HTERT RPE-1 (cell line): ENCODE data around the gene VPS9D1.
"Not testable (repeated sequence)": the region's sequence is repeated elsewhere in the genome, so short reads cannot be mapped to it uniquely, and the experiment has no call there.

Source experiments
- in situ Hi-C: fragments of 300-500 bp; cut with MboI; formaldehyde crosslinking; loops from 4 replicates; pipeline ENCODE4 v1.14.3; 2020; ENCODE audit warnings: low sequenced_read_pairs

The VPS9D1 gene

DNA sequence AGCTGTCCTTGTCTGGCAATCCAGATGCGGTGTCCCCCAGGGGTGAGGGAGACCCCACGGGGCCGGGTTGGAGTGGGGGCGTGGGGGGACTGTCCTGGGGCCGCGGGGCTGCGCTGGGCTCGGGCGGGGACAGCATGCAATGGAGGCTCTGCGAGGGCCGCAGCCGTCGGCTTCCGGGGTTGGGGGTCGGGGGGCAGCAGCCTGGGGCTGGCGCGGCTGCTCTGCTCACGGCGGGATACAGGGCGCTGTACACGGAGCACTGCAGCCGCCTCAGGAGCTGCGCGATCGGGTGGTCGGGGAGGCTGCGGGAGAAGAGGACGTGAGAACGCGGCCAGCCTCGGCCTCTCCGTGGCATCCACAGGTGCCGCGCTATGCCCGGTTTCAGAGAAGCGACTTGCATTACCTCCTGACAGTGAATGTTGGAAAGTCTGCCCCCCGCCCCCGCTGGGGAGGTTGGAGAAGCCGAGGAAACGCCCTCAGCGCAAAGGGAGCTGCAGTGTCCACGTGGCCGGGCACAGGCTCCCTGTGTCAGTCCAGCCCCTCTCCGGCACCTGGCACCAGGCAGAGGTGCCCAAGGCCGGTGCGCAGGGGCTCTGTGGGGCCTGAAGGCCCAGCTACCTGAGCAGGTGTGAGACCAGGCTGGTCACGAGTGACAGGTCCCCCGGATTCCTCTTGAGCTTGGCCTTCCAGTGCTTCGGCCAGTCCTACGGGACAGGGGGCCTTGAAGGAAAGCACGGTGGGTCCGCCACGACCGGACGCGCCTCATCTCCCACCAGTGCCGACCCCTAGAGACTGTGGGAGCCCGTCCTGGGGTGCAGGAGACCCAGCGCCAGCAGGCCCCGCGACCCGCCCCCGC is 9.8 kb downstream of the VPS9D1 start:
- in situ Hi-C loops = no loop called here

DNA sequence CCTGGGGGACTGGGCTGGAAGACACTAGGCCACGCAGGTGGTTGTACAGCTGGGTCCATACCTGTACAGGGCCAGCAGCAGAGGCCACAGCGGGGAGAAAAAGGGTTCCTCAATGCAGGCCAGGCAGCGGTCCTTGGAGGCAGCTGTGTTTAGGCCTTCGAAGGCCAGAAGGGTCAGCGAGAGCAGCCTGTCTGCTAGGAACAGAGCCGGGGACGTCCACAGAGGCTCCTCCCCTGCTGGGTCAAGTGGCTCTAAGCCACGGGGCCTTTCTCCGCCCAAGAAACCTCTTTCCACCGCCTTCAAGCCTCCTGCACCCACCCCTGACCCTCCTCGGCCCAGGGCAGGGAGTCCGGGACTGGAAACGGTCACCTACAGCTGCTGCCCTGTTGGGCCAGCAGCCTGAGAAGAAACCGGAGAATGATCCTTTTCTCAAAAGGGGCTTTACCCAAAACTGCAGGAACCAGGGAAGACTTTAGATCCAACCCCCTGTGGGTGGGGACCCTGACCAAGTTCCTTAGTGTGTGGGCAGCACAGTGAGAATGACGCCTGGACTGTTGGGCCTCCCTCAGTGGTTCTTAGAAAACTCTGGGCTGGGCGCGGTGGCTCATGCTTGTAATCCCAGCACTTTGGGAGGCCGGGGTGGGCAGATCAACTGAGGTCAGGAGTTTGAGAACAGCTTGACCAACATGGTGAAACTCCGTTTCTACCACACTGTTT is 10.8 kb downstream of the VPS9D1 start:
- in situ Hi-C loops = no loop called here

DNA sequence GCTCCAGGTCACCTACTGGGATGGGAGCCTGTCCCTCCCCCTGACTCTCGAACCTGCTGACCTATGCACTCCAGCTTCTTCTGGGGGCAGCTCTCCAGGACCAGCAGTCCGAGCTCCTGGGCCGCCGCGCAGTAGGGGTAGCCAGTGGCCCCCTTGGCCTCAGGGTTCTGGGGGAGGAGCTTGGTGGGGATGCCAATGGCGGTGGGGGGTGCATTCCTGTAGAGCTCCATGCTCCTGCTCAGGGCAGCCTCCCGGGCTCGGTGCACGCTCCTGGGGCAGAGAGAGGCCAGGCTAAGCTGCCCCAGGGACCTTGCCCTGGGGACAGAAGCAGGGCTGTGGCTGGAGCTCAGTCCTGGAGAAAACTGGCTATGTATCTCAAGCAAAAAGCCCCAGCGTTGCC is 11.5 kb downstream of the VPS9D1 start:
- in situ Hi-C loops = no loop called here

DNA sequence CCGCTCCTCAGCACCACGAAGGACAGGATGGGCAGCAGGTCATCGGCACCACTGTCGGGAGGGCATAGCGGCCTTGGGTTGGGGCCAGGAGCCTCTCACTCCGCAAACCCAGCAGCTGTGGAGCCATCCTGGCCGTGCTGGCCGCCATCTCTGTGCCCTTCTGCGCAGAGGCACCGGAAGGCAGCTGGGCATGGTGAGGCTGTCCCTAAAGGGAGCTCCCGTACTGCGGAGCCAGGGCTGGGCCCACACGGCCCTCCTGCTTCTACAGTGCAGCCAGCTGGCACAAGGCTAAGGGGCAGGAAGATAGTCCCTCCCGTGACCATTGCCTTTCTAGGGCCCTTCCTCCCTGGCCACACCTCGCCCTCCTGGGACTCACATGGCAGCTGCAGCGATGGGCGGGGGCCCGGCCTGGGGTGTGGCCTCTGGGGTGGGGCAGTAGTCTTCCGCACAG is 12.2 kb downstream of the VPS9D1 start:
- in situ Hi-C loops = no loop called here

GRCh38 chr16:89707695-89708094 is 13.0 kb downstream of the VPS9D1 start:
- in situ Hi-C loops = no loop called here

DNA sequence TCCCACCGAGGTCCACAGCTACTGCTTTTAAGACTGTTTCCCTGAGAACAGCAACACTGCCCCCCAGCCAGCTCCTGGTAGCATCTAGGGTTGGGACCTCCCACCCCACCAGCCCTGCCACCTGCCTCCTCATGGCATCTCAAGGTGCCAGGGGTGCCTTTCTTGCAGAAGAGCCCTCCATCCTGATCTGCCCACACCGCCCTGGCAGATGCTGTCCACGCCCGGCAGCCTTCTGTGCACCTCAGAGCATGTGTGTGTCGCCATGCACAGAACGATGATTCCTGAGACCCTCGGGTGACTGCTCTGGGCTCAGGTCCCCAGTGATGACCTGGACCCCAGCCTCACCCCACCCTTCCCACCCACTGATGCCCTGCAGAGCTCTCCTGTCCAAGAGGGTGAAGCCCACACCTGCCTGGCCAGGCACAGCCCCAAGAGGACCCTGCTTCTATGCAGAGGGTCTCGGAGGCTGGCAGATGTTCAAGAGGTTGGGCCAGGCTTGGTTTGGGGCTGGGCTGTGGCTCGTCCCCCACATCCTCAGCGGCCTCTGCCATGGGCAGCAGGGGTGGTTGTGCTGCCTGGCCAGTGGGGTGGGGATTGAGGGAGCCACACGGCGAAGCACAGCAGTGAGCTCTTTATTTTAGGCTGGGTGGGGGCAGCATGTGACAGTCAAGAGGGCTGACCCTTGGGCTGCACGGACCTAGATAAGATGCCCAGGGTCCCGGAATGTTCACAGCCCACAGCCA is 14.0 kb downstream of the VPS9D1 start:
- in situ Hi-C loops = no loop called here

- in situ Hi-C loops = no loop called here
These were observed 15.7 kb downstream of the VPS9D1 start for GRCh38 chr16:89705006-89705405.

- in situ Hi-C loops = no loop called here
These were observed 16.4 kb downstream of the VPS9D1 start for GRCh38 chr16:89704281-89704680.

DNA sequence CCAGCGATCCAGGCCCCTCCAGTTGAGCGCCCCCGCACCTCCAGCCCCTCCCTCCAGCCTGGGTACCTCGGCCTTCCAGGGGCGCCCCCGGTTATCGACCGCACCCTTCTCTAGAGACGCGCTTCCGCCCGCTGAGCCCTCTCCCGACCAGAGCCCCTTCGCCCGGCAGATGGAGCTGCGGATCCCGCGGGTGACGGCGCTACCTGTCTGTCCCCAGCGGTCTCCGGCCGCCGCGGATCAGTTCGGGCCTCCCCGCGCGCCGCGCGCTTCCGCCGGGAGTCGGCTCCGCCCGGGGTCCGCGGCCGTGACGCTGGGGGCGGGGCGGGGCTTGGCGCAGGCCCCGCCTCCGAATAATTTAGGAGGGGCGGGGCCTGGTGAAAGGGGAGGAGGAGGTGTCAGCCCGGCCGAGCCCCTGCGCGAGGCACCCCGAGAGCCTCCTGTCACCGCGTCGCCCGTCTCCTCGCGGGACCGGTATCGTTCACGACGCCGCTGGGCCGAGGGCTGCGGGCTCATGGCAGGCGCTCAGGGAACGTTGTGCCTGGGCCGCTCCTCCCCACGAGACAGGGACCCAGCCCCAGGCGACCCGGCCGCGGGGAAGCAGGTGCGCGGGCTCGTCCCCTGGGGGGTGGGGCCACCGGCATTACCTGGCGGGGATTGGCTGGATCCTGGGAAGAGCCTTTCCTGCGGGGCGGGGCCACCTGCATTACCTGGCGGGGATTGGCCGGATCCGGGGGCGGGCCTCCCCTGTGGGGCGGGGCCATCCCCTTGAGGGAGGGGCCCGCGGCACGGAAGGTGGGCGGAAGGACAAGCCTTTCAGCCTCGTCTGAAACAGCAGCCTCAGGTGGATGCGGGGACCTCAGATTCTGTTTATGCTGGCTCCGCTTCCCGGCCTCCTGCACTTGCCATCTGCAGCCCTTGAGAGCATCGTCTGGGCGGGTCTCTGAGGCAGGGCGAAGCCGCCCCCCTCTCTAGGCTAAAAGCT is 19.0 kb downstream of the VPS9D1 start, which contains the start of gene SPATA2L:
Gene SPATA2L (minus strand): TSS at position 281 of the 982 bp plus-strand sequence. CDS start 473 bp downstream, outside the sequence.
- in situ Hi-C loops = no loop called here

DNA sequence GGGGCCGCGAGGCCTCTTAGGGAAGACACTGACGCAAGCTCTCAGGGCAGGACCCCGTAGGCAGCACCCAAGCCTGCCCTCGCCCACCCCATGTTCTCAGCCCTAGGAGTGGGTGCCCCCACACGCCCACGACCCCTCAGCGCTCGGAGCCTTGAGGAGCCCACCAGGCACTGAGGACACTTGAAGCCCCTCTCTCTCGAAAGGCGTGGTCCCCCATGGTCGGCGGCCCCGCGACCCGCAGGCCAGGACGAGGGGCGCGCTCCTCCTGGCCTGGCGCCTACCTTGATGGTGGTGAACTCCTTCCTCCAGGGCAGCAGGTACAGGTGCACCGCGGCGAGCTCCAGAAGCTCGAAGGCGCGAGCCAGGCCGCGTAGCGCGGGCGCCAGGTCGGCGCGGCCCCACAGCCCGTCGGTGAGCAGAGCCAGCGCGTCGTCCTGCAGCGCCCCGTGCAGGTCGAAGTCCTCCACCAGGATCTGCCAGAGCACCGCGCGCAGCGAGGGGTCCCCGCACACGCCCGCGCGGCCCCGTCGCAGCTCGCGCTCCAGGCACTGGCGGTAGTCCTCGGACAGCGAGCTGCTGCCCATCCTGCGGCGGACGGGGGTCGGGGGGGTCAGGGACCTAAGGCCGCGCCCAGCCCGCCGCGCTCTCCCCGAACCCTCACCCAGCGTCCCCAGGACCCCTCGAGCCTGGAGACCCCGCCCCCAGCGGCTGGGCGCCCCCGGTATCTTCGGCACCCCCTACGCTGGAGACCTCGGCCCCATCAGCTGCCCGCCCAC is 19.9 kb downstream of the VPS9D1 start:
- in situ Hi-C loops = no loop called here

- in situ Hi-C loops = no loop called here
These were observed 20.5 kb downstream of the VPS9D1 start for GRCh38 chr16:89700100-89700648.

GRCh38 chr16:89699629-89700099 is 21.0 kb downstream of the VPS9D1 start:
- in situ Hi-C loops = not testable (repeated sequence)

DNA sequence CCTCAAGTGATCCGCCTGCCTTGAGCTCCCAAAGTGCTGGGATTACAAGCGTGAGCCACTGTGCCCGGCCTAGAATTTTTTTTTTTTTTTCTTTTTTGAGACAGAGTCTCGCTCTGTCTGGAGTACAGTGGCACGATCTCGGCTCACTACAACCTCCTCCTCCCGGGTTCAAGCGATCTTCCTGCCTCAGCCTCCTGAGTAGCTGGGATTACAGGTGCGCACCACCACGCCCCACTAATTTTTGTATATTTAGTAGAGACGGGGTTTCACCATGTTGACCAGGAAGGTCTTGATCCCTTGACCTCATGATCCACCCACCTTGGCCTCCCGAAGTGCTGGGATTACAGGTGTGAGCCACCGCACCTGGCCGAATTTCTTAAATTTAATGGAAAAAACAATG is 22.0 kb downstream of the VPS9D1 start:
- in situ Hi-C loops = not testable (repeated sequence)

- in situ Hi-C loops = no loop called here
These were observed 22.9 kb downstream of the VPS9D1 start for GRCh38 chr16:89697616-89698331.

DNA sequence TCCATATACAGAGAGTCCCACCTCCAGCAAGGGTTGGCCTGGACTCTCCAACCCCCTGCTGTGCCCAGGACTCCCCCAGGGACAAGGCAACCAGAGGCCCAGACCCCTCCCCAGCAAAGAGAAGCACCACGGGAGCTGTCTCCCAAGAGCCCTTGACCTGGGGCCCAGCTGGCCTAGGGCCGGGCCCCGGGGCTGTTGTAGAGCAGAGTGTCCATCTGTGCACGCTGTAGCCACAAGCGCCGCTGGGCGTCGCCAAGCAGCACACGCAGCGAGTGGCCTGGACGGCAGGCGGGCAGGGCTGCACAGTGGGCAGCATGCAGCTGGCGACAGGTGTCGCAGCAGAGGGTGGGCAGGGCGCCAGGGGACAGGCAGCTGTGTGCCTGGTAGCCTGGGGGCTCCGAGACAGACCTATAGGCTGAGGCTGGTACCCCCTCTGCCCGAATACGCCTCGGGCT is 23.5 kb downstream of the VPS9D1 start:
- in situ Hi-C loops = no loop called here

DNA sequence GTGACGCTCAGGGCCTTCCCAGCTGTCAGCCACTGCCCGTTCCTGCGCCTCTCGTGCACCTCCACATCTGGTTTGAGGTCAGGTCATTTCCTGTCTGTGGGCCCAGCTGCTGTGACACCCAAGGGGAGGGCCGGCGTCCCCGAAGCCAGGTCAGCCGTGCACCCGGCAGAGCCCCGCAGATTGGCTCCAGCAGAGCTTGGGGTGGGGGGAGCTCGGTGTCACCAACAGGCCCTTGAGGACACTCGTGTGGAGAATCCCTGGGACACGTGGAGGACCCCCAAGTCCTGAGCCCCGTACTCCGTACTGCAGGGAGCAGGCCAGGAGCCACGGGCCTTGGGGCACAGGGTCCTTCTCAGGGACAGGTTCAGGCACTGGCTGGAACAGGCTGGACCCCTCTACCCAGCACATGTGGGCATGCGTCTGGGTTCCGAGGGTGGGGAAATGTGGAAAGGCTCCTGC is 24.0 kb downstream of the VPS9D1 start:
- in situ Hi-C loops = no loop called here

- in situ Hi-C loops = no loop called here
These were observed 24.6 kb downstream of the VPS9D1 start for GRCh38 chr16:89695875-89696669.
